BLaER1 (cell line): Measurements from ENCODE around the gene IFT20.

Experiments used
- H3K27ac ChIP-seq: shearing (Covaris generic); formaldehyde crosslinking; 2 replicates; pipeline ENCODE4 v1.8.1; 2022
- H3K27me3 ChIP-seq: shearing (Covaris generic); formaldehyde crosslinking; 2 replicates; pipeline ENCODE4 v1.8.1; 2022
- H3K36me3 ChIP-seq: shearing (Covaris generic); formaldehyde crosslinking; 2 replicates; pipeline ENCODE4 v1.8.1; 2022
- H3K4me1 ChIP-seq: shearing (Covaris generic); formaldehyde crosslinking; 2 replicates; pipeline ENCODE4 v1.8.1; 2022
- H3K4me2 ChIP-seq: shearing (Covaris generic); formaldehyde crosslinking; 2 replicates; pipeline ENCODE4 v1.8.1; 2022
- H3K4me3 ChIP-seq: shearing (Covaris generic); formaldehyde crosslinking; 2 replicates; pipeline ENCODE4 v1.8.1; 2022
- H3K9ac ChIP-seq: shearing (Covaris generic); formaldehyde crosslinking; 2 replicates; pipeline ENCODE4 v1.8.1; 2022
- H3K9me3 ChIP-seq: shearing (Covaris generic); formaldehyde crosslinking; 2 replicates; pipeline ENCODE4 v1.8.1; 2022
- H4K20me1 ChIP-seq: shearing (Covaris generic); formaldehyde crosslinking; 2 replicates; pipeline ENCODE4 v1.8.1; 2022
- Cebpa-rat ChIP-seq: shearing (Covaris generic); IDR thresholded peaks from 2 replicates; pipeline ENCODE4 v1.8.1; 2022

The IFT20 gene

GRCh38 chr17:28338056-28338768 is 2.9 kb upstream of the IFT20 start:
- Histone ChIP-seq H3K4me1 (peaks cover 25% of the 10 kb centered on the region), H3K9me3 (no peaks in the 10 kb centered on the region), H4K20me1 (peaks cover 56% of the 10 kb centered on the region), H3K9ac (no peak overlapping the region; the same call in 1 of the 2 replicates), H3K36me3 (peaks cover 47% of the 10 kb centered on the region), H3K4me3 (no peak overlapping the region), H3K27ac (no peak overlapping the region), H3K4me2 (no peak overlapping the region), H3K27me3 (no peaks in the 10 kb centered on the region)
- no peak for TF ChIP-seq Cebpa-rat

- Histone ChIP-seq H3K9ac (peak overlapping the region; percentile 84), H3K27me3 (no peaks in the 10 kb centered on the region), H3K27ac (peak overlapping the region; percentile 64; the same call in 1 of the 2 replicates), H3K4me1 (peaks cover 25% of the 10 kb centered on the region), H3K9me3 (no peaks in the 10 kb centered on the region), H4K20me1 (peaks cover 67% of the 10 kb centered on the region), H3K4me3 (peak overlapping the region; percentile 93), H3K36me3 (peaks cover 37% of the 10 kb centered on the region), H3K4me2 (peak overlapping the region; percentile 95)
- TF ChIP-seq Cebpa-rat, result no peak
Measured at GRCh38 chr17:28335959-28336871, 943 bp upstream of the IFT20 start.

GRCh38 chr17:28334666-28335200 is 539 bp downstream of the IFT20 start:
- Histone ChIP-seq H3K27me3 (no peaks in the 10 kb centered on the region), H3K9ac (peak overlapping the region; percentile 84), H3K36me3 (peaks cover 36% of the 10 kb centered on the region), H3K4me2 (peak overlapping the region; percentile 98), H3K4me3 (peak overlapping the region; percentile 93), H3K27ac (peak overlapping the region; percentile 61), H3K4me1 (peaks cover 25% of the 10 kb centered on the region), H4K20me1 (peaks cover 76% of the 10 kb centered on the region), H3K9me3 (no peaks in the 10 kb centered on the region)
- TF ChIP-seq Cebpa-rat, result no peak

- no peak overlapping the region for H3K27ac ChIP-seq
- no peak for TF ChIP-seq Cebpa-rat
Measured at GRCh38 chr17:28334171-28334570, 1.1 kb downstream of the IFT20 start.

DNA sequence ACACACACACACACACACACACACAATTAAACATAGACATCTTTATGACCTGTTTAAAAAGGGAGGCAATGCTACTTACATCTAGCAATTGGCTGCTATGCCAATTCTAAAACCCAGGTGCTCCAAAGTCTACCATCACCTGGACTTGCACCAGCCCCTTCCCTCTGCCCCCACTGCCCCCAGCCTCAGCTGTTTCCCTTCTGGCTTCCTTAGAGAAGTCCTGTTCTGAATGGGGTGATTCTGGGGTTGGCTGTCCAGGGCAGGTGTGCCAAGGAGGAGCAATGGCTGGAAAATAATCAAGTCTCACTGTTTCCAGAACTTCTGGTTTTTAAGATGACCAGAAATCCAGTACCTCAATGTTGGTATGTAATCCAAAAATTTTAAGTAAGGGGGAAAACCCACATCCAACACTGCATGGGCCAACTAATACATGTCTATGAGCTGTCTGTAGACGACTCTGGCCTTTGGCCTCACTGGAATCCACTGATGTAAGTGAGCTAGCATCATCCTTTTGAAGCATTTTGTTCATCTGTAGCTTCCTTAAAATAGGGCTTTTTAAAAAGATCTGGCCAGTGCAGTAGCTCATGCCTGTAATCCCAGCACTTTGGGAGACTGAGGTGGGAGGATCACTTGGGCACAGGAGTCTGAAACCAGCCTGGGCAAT is 2.1 kb downstream of the IFT20 start:
- Histone ChIP-seq H3K9ac (no peak overlapping the region), H4K20me1 (peaks cover 71% of the 10 kb centered on the region), H3K4me3 (no peak overlapping the region), H3K27ac (no peak overlapping the region), H3K27me3 (no peaks in the 10 kb centered on the region), H3K4me2 (no peak overlapping the region), H3K36me3 (peaks cover 38% of the 10 kb centered on the region), H3K9me3 (no peaks in the 10 kb centered on the region), H3K4me1 (peaks cover 25% of the 10 kb centered on the region)
- TF ChIP-seq Cebpa-rat, result no peak

More at GRCh38 chr17:28334171-28334570, 1.1 kb downstream of the IFT20 start:
- Histone ChIP-seq H4K20me1 (peaks cover 74% of the 10 kb centered on the region), H3K4me2 (peak overlapping the region; percentile 98), H3K4me3 (peak overlapping the region; percentile 93), H3K27me3 (no peaks in the 10 kb centered on the region), H3K4me1 (peaks cover 25% of the 10 kb centered on the region), H3K9ac (peak overlapping the region; percentile 84), H3K9me3 (no peaks in the 10 kb centered on the region), H3K36me3 (peaks cover 36% of the 10 kb centered on the region)

DNA sequence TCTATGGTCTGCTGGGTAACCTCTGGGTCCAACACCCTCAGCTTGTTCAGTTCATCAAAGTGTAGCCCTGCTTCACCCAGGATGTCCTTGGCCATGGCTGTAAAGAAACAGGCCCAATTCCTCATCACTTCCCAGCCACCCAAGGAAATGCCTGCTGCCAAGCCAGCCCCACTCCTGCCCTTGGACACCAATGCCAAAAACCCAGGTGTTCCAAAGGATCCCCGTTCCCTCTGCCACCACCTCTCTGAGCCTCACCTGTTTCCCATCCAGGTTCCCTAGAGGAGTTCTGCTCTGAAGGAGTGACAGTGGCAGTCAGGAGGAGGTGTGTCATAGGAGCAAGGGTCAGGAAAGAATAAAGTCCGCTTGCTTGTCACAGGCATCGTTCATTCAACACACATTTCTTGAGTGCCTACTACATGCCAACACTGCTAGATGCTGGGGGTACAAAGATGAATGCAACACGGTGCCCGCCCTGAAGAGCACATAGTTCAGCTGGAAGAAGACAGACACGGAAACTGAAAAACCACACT is 3.3 kb downstream of the IFT20 start:
- H3K36me3 ChIP-seq, result peaks cover 51% of the 10 kb centered on the region
- TF ChIP-seq Cebpa-rat, result no peak
- no peaks in the 10 kb centered on the region for H3K27me3 ChIP-seq
- peaks cover 25% of the 10 kb centered on the region for H3K4me1 ChIP-seq
- no peak overlapping the region for H3K9ac ChIP-seq
- H3K27ac ChIP-seq, result no peak overlapping the region
- peaks cover 71% of the 10 kb centered on the region for H4K20me1 ChIP-seq
- no peak overlapping the region for H3K4me2 ChIP-seq
- H3K4me3 ChIP-seq, result no peak overlapping the region
- H3K9me3 ChIP-seq, result no peaks in the 10 kb centered on the region

DNA sequence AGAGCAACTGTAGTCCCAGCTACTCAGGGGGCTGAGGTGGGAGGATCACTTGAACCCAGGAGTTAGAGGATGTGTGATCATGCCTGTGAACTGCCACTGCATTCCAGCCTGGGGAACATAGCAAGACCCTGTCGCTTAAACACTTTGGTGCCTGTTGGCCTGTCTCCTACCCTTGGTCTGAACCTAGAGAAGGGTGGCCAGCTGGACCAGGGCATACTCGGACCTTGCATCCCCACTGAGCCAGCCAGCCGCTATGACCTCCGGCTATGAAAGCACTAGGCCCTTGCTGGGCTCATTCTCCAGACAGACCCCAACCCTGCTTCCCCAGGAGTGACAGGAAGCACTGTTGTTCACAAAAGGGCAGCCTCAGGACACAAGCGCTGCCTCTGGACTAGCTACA is 4.6 kb downstream of the IFT20 start:
- Histone ChIP-seq H3K27me3 (no peaks in the 10 kb centered on the region), H3K4me1 (peaks cover 17% of the 10 kb centered on the region), H3K4me3 (no peak overlapping the region), H3K9ac (no peak overlapping the region), H3K9me3 (no peaks in the 10 kb centered on the region), H3K27ac (no peak overlapping the region), H4K20me1 (peaks cover 73% of the 10 kb centered on the region), H3K4me2 (no peak overlapping the region), H3K36me3 (peaks cover 63% of the 10 kb centered on the region)
- no peak for TF ChIP-seq Cebpa-rat

- peaks cover 79% of the 10 kb centered on the region for H4K20me1 ChIP-seq
- no peak overlapping the region for H3K4me2 ChIP-seq
- H3K36me3 ChIP-seq, result peaks cover 73% of the 10 kb centered on the region
- no peaks in the 10 kb centered on the region for H3K27me3 ChIP-seq
- H3K27ac ChIP-seq, result no peak overlapping the region
- no peak for TF ChIP-seq Cebpa-rat
- H3K4me3 ChIP-seq, result no peak overlapping the region
- H3K9me3 ChIP-seq, result no peaks in the 10 kb centered on the region
- H3K9ac ChIP-seq, result no peak overlapping the region
- peaks cover 5% of the 10 kb centered on the region; the same call in 1 of the 2 replicates for H3K4me1 ChIP-seq
Measured at GRCh38 chr17:28328325-28328724, 6.9 kb downstream of the IFT20 start.

- H3K9me3 ChIP-seq, result no peaks in the 10 kb centered on the region
- H3K36me3 ChIP-seq, result peaks cover 73% of the 10 kb centered on the region
- no peak overlapping the region for H3K4me3 ChIP-seq
- H3K4me1 ChIP-seq, result peaks cover 5% of the 10 kb centered on the region; the same call in 1 of the 2 replicates
- H4K20me1 ChIP-seq, result peaks cover 85% of the 10 kb centered on the region
- H3K27me3 ChIP-seq, result no peaks in the 10 kb centered on the region
- TF ChIP-seq Cebpa-rat, result no peak
- no peak overlapping the region for H3K4me2 ChIP-seq
- H3K27ac ChIP-seq, result no peak overlapping the region
- no peak overlapping the region for H3K9ac ChIP-seq
Measured at GRCh38 chr17:28327709-28328108, 7.6 kb downstream of the IFT20 start.
